Osteoblast (primary cell): ENCODE results near the gene RPS6KA2. TPM values are rescaled to one million over a fixed set of nuclear protein-coding genes. Genes with fewer than 3 reads are reported as not detected.

ENCODE experiments used
- DNase-seq: peaks from one replicate; pipeline ENCODE4 v3.0.0; 2011; ENCODE audit warnings: low spot score, mixed read lengths; ENCODE audit not compliant: insufficient read length; ENCODE audit errors: missing footprints
- H2AFZ ChIP-seq: 2 replicates; pipeline ENCODE4 v1.6.0; 2011; ENCODE audit warnings: mild to moderate bottlenecking, low read length
- H3K27ac ChIP-seq: 2 replicates; pipeline ENCODE4 v1.5.1; 2011; ENCODE audit warnings: mild to moderate bottlenecking, low read depth, low read length, moderate library complexity
- H3K27me3 ChIP-seq: 2 replicates; pipeline ENCODE4 v1.6.0; 2012; ENCODE audit warnings: mild to moderate bottlenecking, control low read depth, inconsistent platforms, low read length, moderate library complexity; ENCODE audit not compliant: insufficient read depth
- H3K36me3 ChIP-seq: 2 replicates; pipeline ENCODE4 v1.5.1; 2011; ENCODE audit warnings: mild to moderate bottlenecking, low read length, control low read depth, moderate library complexity; ENCODE audit not compliant: insufficient read depth
- H3K4me1 ChIP-seq: 2 replicates; pipeline ENCODE4 v1.5.1; 2011; ENCODE audit warnings: mild to moderate bottlenecking, low read length, control low read depth, moderate library complexity; ENCODE audit not compliant: insufficient read depth
- H3K4me2 ChIP-seq: 2 replicates; pipeline ENCODE4 v1.6.0; 2011; ENCODE audit warnings: mild to moderate bottlenecking, low read length; ENCODE audit not compliant: insufficient read depth
- H3K4me3 ChIP-seq: fragments of 200-600 bp; sonication (generic); 3 replicates; pipeline ENCODE4 v1.5.1; 2012; ENCODE audit warnings: mild to moderate bottlenecking, low read length, inconsistent platforms; ENCODE audit not compliant: insufficient read depth
- H3K79me2 ChIP-seq: 2 replicates; pipeline ENCODE4 v1.6.0; 2012; ENCODE audit warnings: mild to moderate bottlenecking, low read length, control low read depth, inconsistent platforms; ENCODE audit not compliant: insufficient read depth
- H3K9me3 ChIP-seq: 2 replicates; pipeline ENCODE4 v1.5.1; 2011; ENCODE audit warnings: low read depth, low read length, control low read depth
- H4K20me1 ChIP-seq: 2 replicates; pipeline ENCODE4 v1.6.0; 2012; ENCODE audit warnings: mild to moderate bottlenecking, low read length, control low read depth; ENCODE audit not compliant: insufficient read depth
- CTCF ChIP-seq: IDR thresholded peaks from 2 replicates; pipeline ENCODE4 v1.5.1; 2011; ENCODE audit warnings: mild to moderate bottlenecking, low read depth, low read length, moderate library complexity; ENCODE audit errors: extremely low read depth
- total RNA-seq: library from RNA; depleted of rRNA; stranded (reverse); fragments of >200 nt; gene quantifications from 2 replicates; pipeline ENCODE4 v1.2.3, GENCODE V29; 2012

The RPS6KA2 gene
- total RNA-seq, 1 donor: 113 TPM

- Histone ChIP-seq H3K79me2 (no peaks in the 10 kb centered on the region), H3K4me1 (no peaks in the 10 kb centered on the region), H3K36me3 (peaks cover 5% of the 10 kb centered on the region), H3K27ac (no peak overlapping the region), H3K4me2 (no peak overlapping the region), H3K27me3 (no peaks in the 10 kb centered on the region), H2AFZ (no peak overlapping the region), H3K4me3 (no peak overlapping the region), H4K20me1 (no peaks in the 10 kb centered on the region), H3K9me3 (no peaks in the 10 kb centered on the region)
- TF ChIP-seq CTCF: no peak
- DNase-seq: no peak
Measured at GRCh38 chr6:166440729-166441128, 186.3 kb downstream of the RPS6KA2 start.

GRCh38 chr6:166440106-166440505, 186.9 kb downstream of the RPS6KA2 start:
- H3K4me2 ChIP-seq: no peak overlapping the region
- no peak for DNase-seq
- H3K27ac ChIP-seq: no peak overlapping the region
- H3K9me3 ChIP-seq: no peaks in the 10 kb centered on the region
- no peaks in the 10 kb centered on the region for H4K20me1 ChIP-seq
- no peaks in the 10 kb centered on the region for H3K4me1 ChIP-seq
- peaks cover 5% of the 10 kb centered on the region for H3K36me3 ChIP-seq
- H3K4me3 ChIP-seq: no peak overlapping the region
- H2AFZ ChIP-seq: no peak overlapping the region
- no peaks in the 10 kb centered on the region for H3K79me2 ChIP-seq
- TF ChIP-seq CTCF: no peak
- no peaks in the 10 kb centered on the region for H3K27me3 ChIP-seq

- Histone ChIP-seq H3K79me2 (no peaks in the 10 kb centered on the region), H3K27ac (no peak overlapping the region), H3K9me3 (no peaks in the 10 kb centered on the region), H3K4me3 (no peak overlapping the region), H4K20me1 (no peaks in the 10 kb centered on the region), H3K27me3 (no peaks in the 10 kb centered on the region), H3K36me3 (peaks cover 5% of the 10 kb centered on the region), H3K4me1 (no peaks in the 10 kb centered on the region), H2AFZ (no peak overlapping the region), H3K4me2 (no peak overlapping the region)
- no peak for TF ChIP-seq CTCF
- DNase-seq: no peak
Measured at GRCh38 chr6:166439366-166440091, 187.5 kb downstream of the RPS6KA2 start.

- H3K36me3 ChIP-seq: peaks cover 5% of the 10 kb centered on the region
- no peak overlapping the region for H3K4me3 ChIP-seq
- H3K4me1 ChIP-seq: no peaks in the 10 kb centered on the region
- H3K27me3 ChIP-seq: no peaks in the 10 kb centered on the region
- no peaks in the 10 kb centered on the region for H3K9me3 ChIP-seq
- no peak overlapping the region for H2AFZ ChIP-seq
- H4K20me1 ChIP-seq: no peaks in the 10 kb centered on the region
- no peak for TF ChIP-seq CTCF
- no peaks in the 10 kb centered on the region for H3K79me2 ChIP-seq
- DNase-seq: no peak
- no peak overlapping the region for H3K27ac ChIP-seq
- H3K4me2 ChIP-seq: no peak overlapping the region
Measured at GRCh38 chr6:166438211-166438861, 188.7 kb downstream of the RPS6KA2 start.
